ENCODE data around the gene NLGN1. TPM values are rescaled to one million over a fixed set of nuclear protein-coding genes. Genes with fewer than 3 reads are reported as not detected.

Gene NLGN1
- total and polyA plus RNA-seq, 2 of the 13 experiments (the other 11 are each of a cell fraction or from before 2014, with no cell fraction given): not detected

DNA sequence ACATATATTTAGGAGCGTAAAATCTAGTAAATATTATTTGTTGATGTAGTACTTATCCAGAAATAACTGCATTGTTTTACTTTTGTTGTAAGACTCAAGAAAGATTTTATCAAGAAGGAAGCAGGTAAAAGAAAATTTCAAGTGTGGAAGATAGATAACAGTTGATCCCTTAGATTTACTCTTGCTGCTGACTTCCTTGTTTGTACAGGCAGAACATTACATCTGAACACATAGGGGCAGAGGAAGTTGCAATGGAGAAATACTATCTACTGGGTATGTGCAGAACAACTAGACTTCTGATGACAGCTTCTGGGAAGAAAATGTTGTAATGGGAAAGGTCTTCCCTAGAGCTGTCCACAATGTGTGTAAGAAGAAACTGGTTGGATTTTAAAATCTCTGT is 350.6 kb downstream of the NLGN1 start (continued):
- TF ChIP-seq, protein P1, sequence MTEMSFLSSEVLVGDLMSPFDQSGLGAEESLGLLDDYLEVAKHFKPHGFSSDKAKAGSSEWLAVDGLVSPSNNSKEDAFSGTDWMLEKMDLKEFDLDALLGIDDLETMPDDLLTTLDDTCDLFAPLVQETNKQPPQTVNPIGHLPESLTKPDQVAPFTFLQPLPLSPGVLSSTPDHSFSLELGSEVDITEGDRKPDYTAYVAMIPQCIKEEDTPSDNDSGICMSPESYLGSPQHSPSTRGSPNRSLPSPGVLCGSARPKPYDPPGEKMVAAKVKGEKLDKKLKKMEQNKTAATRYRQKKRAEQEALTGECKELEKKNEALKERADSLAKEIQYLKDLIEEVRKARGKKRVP (CRISPR knock-in tag; IDR thresholded peaks at IDR 0.05): no peak
- TF ChIP-seq, protein P2, sequence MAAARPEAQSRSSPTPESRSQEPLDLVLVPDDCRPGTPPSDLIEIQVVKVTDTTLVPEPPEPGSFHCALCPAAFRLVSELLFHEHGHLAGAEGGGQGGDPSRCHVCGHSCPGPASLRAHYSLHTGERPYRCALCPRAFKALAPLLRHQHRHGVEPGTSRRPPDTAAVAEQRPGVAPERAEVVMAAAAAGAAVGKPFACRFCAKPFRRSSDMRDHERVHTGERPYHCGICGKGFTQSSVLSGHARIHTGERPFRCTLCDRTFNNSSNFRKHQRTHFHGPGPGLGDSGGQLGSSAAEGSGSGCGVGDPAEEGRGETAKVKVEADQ (CRISPR knock-in tag; IDR thresholded peaks at IDR 0.05; ENCODE audit: borderline replicate concordance): no peak
- TF ChIP-seq SP1 (IDR thresholded peaks at IDR 0.05): no peak
- no peak for TF ChIP-seq SP1 (CRISPR knock-in tag; IDR thresholded peaks at IDR 0.05)
- no peak for TF ChIP-seq ZNF891 (CRISPR knock-in tag; IDR thresholded peaks at IDR 0.05)

DNA sequence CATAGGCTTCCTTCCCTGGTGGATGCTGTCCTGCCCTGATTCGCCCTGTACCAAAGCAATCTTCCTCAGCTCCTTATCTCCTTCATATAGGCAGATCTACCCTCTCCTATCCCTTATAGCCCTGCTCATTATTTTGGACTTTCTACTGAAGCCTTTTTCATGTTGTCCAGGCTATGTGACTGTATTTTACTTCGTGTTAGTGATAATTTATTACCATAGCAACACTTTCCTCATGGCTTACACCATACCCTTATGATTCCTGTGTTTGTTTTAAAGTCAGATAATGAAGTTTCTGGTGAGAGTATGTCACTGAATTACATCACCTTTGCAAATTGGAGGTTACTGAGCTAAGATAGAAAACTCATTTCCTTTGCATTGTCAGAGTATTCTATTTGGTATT is 352.6 kb downstream of the NLGN1 start:
- Histone ChIP-seq H3K79me2 (ENCODE audit: insufficient read depth, low read length) (no peaks in the 10 kb centered on the region), H3K27ac (ENCODE audit: extremely low read length, insufficient read depth, low read length) (no peak overlapping the region), H3K9ac (ENCODE audit: insufficient read depth, low read depth, low read length) (no peak overlapping the region), H3K27me3 (ENCODE audit: control insufficient read depth in 1 of 2, insufficient read depth in 2 of 2, low read length in 2 of 2) (no peaks in the 10 kb centered on the region), H2AFZ (ENCODE audit: low read length) (no peak overlapping the region), H3K4me1 (ENCODE audit: insufficient read depth, low read length) (no peaks in the 10 kb centered on the region), H3K9me3 (ENCODE audit: low read length) (no peaks in the 10 kb centered on the region), H3K4me2 (ENCODE audit: low read depth, low read length) (no peak overlapping the region), H4K20me1 (ENCODE audit: insufficient read depth, low read length) (no peaks in the 10 kb centered on the region), H3K36me3 (replicated peaks in 1 of 2; ENCODE audit: control insufficient read depth in 1 of 2, insufficient read depth in 2 of 2, low read length in 2 of 2) (no peaks in the 10 kb centered on the region), H3K4me3 (replicated peaks in 1 of 3; ENCODE audit: insufficient read depth in 1 of 3, low read depth in 2 of 3, low read length in 3 of 3) (no peak overlapping the region)
- TF ChIP-seq ZNF205 (CRISPR knock-in tag; IDR thresholded peaks at IDR 0.05) (no peak), ZFP1 (CRISPR knock-in tag; IDR thresholded peaks at IDR 0.05) (no peak), MTF1 (CRISPR knock-in tag; IDR thresholded peaks at IDR 0.05) (no peak), REL (CRISPR knock-in tag; conservative IDR thresholded peaks at IDR 0.05) (no peak), SIN3A (IDR thresholded peaks at IDR 0.05; ENCODE audit: borderline replicate concordance, low read depth, low read length) (no peak)
- FAIRE-seq (no peak), DNase-seq (ENCODE audit: low spot score) (no peak), ATAC-seq (no peak)
- CTCF ChIA-PET (ENCODE audit: low intra/inter-chr PET ratio, low total read pairs): no interaction called here
- 2% methylated on average over 2 of the region's 2 CpGs for WGBS (ENCODE audit: low lambda C conversion rate)
- intact Hi-C loops (cut with micrococcal nuclease; ENCODE audit: unreplicated experiment): no loop called here
- no TSS peak for BruUV-seq (replicated peaks)
- in situ Hi-C loops (cut with HindIII; ENCODE audit: extremely low pct_ligation_motif_present, low pct_unique_long_range_greater_than_20kb): no loop called here
- POLR2A ChIA-PET: no interaction called here
